HG03521 (cell line): ENCODE measurements around the gene SH3YL1.
"Not testable (repeated sequence)": the region's sequence is repeated elsewhere in the genome, so short reads cannot be mapped to it uniquely, and the experiment has no call there.

Source experiments
- ATAC-seq: cut with Tn5 transposase; IDR thresholded peaks from one replicate; pipeline ENCODE4 v1.9.1; 2021; ENCODE audit warnings: mild to moderate bottlenecking, moderate library complexity; ENCODE audit not compliant: unreplicated experiment

Gene SH3YL1

GRCh38 chr2:184695-185094, 79.1 kb downstream of the SH3YL1 start:
- no peak for ATAC-seq

- no peak for ATAC-seq
Observed at GRCh38 chr2:182509-183122, 81.2 kb downstream of the SH3YL1 start.

DNA sequence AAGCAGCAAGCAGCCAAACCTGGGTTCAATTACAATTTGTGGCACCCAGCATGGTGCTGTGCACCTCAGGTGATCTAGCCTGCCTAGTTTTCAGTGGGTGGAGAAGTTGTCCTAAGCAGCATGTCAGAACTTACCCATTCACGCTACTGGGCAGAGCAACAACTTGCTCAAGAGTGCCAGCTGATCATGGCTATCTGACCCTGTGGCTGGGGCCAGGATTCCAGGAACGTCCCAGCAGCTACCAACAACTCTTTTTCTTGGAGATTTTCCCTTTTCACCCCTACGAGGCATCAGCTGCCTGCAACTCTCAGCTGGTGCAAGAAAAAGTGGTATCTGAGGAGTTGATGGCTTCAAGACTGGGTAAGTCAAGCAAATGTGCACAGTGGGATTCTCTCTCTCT, 83.5 kb downstream of the SH3YL1 start:
- no peak for ATAC-seq

- no peak for ATAC-seq
Observed at GRCh38 chr2:179886-180285, 83.9 kb downstream of the SH3YL1 start.

DNA sequence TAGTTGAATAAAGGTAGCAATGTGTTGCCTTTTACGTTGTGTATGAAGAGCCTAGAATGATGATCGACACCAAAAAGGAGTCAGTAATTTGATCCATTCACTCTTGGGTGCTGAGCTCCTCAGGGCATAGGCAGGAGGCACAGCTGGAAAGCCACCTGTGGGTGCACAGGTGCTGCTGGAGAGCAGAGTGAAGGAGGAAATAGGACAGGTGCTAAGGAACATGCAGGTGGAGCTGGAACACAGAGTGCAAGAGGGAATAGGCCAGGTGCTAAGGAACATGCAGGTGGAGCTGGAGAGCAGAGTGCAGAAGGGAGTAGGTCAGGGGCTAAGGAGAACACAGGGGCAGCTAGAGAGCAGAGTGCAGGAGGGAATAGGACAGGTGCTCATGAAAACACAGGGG, 86.1 kb downstream of the SH3YL1 start:
- ATAC-seq, result no peak

- ATAC-seq, result no peak
Observed at GRCh38 chr2:176917-177316, 86.9 kb downstream of the SH3YL1 start.

DNA sequence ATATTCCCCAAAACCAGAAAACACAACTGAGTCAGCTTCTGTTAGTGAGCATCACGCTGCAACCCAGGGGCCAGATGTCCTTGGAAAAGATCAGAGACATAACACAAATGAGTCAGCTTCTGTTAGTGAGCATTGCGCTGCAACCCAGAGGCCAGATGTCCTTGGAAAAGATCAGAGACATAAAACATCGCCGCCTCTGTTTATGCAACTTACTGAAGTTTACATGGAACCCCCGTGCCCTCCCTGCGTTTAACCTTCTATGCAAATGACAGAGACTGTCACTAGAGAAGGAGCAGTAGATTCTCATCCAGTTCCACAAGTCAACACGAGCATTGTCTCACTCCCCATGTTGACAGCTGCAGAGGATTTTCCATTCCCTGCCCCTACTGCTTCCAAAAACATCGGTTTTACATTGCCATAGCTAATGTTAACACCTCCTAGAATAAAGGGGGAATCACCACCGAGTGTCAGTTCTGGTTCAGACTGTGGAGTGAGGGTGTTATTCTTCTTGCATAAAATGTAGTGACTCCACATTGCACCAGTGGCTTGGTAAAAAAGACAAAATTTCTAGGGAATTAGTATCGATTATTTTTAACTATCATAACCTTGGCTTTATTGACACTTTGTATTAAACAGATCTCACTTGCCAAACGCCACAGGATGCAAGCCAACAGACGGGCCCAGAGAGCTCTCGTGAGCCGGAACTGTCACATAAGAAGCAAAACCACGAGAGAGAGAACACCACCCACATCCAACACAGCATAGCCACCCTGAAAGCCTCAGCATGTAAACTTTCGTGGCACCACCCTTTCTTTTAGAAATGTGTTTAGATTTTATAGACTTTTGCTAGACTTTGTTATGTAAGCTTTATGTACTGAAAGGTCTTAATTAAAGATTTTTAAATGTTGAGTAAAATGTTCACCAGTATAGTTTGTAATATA, 87.7 kb downstream of the SH3YL1 start:
- no peak for ATAC-seq

GRCh38 chr2:175161-175786, 88.6 kb downstream of the SH3YL1 start:
- no peak for ATAC-seq

DNA sequence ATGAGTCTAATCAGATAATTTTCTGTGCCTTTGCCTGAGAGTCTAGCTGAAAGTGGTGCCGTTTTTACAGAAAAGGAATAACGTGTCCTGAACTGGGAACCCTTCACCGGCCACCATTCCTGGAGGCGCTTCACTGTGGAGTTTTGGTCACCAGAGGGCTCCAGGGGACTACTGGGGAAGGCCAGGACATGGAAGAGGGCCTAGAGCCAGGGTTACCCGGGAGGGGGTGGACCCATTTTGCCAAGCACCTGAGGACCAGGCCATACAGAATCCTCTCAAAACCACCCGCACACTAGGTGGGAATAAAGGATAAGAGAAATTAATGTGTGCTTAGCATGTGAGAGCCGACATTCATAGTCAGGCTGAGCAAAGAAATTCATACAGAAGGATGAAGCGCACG, 91.7 kb downstream of the SH3YL1 start:
- ATAC-seq, result not testable (repeated sequence)

GRCh38 chr2:169741-170140, 94.1 kb downstream of the SH3YL1 start:
- ATAC-seq, result no peak
